WERI-Rb-1 (cell line): ENCODE data around the gene ZSWIM9.

ENCODE experiments used
- DNase-seq: peaks from one replicate; pipeline ENCODE4 v3.0.0-alpha.2; 2020
- H3K27ac ChIP-seq: fragments of 250-450 bp; sonication (Bioruptor Pico); 2 replicates; pipeline ENCODE4 v1.5.1; 2020; ENCODE audit warnings: mild to moderate bottlenecking, moderate library complexity
- H3K27me3 ChIP-seq: fragments of 250-450 bp; sonication (Bioruptor Pico); 2 replicates; pipeline ENCODE4 v1.5.1; 2021; ENCODE audit warnings: mild to moderate bottlenecking, low read depth, moderate library complexity; ENCODE audit not compliant: insufficient read depth, severe bottlenecking
- H3K36me3 ChIP-seq: fragments of 250-450 bp; sonication (Bioruptor Pico); 2 replicates; pipeline ENCODE4 v1.5.1; 2020; ENCODE audit warnings: mild to moderate bottlenecking, moderate library complexity
- H3K4me3 ChIP-seq: 2 replicates; pipeline ENCODE4 v1.5.1; 2011; ENCODE audit warnings: low read depth, mild to moderate bottlenecking, control low read depth, low read length
- H3K9me3 ChIP-seq: fragments of 250-450 bp; sonication (Bioruptor Pico); 2 replicates; pipeline ENCODE4 v1.5.1; 2021; ENCODE audit warnings: mild to moderate bottlenecking, moderate library complexity; ENCODE audit not compliant: severe bottlenecking
- TF ChIP-seq, protein P1 (sequence below): IDR thresholded peaks from 2 replicates; pipeline ENCODE4 v1.5.1; 2011; ENCODE audit warnings: low read depth, mild to moderate bottlenecking, control low read depth, inconsistent platforms, low read length

Gene ZSWIM9

DNA sequence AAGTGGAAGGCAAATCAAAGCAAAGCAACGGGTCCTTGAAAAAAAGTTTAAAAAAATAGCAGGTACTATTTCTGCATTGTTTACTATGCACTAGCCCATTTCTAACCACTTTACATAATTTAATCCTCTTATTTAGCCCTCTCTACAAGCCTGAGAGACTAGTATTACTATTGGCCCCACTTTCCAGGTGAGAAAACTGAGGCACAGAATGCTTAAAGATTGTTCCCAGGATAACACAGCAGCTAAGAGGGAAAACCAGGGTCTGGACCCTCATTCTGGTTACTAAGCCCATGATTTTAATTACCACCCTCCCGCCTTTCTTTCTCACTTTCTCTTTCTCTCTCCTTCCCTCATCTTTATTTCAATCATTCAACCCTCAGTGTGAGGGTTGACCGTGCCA lies 5.7 kb downstream of the ZSWIM9 start:
- H3K36me3 ChIP-seq: peaks cover 36% of the 10 kb centered on the region
- no peak overlapping the region for H3K4me3 ChIP-seq
- H3K9me3 ChIP-seq: peaks cover 3% of the 10 kb centered on the region
- H3K27ac ChIP-seq: no peak overlapping the region
- no peaks in the 10 kb centered on the region for H3K27me3 ChIP-seq
- no peak for DNase-seq
- TF ChIP-seq, protein P1, sequence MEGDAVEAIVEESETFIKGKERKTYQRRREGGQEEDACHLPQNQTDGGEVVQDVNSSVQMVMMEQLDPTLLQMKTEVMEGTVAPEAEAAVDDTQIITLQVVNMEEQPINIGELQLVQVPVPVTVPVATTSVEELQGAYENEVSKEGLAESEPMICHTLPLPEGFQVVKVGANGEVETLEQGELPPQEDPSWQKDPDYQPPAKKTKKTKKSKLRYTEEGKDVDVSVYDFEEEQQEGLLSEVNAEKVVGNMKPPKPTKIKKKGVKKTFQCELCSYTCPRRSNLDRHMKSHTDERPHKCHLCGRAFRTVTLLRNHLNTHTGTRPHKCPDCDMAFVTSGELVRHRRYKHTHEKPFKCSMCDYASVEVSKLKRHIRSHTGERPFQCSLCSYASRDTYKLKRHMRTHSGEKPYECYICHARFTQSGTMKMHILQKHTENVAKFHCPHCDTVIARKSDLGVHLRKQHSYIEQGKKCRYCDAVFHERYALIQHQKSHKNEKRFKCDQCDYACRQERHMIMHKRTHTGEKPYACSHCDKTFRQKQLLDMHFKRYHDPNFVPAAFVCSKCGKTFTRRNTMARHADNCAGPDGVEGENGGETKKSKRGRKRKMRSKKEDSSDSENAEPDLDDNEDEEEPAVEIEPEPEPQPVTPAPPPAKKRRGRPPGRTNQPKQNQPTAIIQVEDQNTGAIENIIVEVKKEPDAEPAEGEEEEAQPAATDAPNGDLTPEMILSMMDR: no peak

DNA sequence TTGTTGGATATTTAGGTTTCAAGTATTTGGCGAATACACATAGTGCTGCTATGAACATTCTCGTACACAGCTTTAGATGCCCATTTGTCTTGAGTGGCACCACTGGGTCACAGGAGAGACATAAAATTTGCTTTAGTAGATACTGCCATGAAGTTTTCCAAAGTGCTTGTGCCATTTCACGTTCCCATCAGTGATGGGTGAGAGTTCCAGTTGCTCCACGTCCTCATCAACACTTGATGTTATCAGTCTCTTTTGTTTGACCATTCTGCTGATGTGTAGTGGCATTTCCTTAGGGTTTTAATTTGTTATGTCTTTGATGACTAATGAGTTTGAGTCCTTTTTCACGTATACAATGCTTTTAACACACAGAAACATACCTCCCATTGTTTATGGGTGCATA lies 11.0 kb downstream of the ZSWIM9 start:
- Histone ChIP-seq H3K4me3 (no peak overlapping the region), H3K9me3 (peaks cover 6% of the 10 kb centered on the region), H3K27me3 (no peaks in the 10 kb centered on the region), H3K27ac (no peak overlapping the region), H3K36me3 (peaks cover 14% of the 10 kb centered on the region)
- no peak for DNase-seq
- TF ChIP-seq, protein P1: no peak

DNA sequence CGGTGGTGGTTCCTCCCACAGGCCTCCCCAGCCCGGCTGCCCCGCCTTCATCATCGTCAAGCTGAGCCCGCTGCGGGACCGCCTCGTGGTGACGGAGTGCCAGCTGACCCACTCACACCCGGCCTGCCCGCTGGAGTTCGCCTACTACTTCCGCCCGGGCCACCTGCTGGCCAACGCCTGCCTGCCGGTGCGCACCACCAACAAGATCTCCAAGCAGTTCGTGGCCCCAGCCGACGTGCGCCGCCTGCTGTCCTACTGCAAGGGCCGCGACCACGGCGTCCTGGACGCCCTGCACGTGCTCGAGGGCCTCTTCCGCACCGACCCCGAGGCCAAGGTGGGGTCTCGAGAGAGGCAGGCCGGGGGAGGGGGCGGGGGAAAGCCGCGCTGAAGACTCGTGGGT lies 12.0 kb downstream of the ZSWIM9 start:
- DNase-seq: no peak
- Histone ChIP-seq H3K4me3 (no peak overlapping the region), H3K36me3 (peaks cover 14% of the 10 kb centered on the region), H3K27ac (no peak overlapping the region), H3K9me3 (peaks cover 6% of the 10 kb centered on the region), H3K27me3 (no peaks in the 10 kb centered on the region)
- TF ChIP-seq, protein P1: no peak

- Histone ChIP-seq H3K4me3 (no peak overlapping the region), H3K27me3 (no peaks in the 10 kb centered on the region), H3K36me3 (peaks cover 18% of the 10 kb centered on the region), H3K9me3 (peaks cover 6% of the 10 kb centered on the region), H3K27ac (no peak overlapping the region)
- no peak for DNase-seq
- TF ChIP-seq, protein P1: no peak
Observed at GRCh38 chr19:48183356-48183755, 12.9 kb downstream of the ZSWIM9 start.

- H3K36me3 ChIP-seq: peaks cover 25% of the 10 kb centered on the region
- H3K27me3 ChIP-seq: no peaks in the 10 kb centered on the region
- H3K4me3 ChIP-seq: no peak overlapping the region
- peak overlapping the region; percentile 62 for H3K27ac ChIP-seq
- no peak for DNase-seq
- H3K9me3 ChIP-seq: peaks cover 8% of the 10 kb centered on the region
- TF ChIP-seq, protein P1: no peak
Observed at GRCh38 chr19:48186015-48186414, 15.5 kb downstream of the ZSWIM9 start.

DNA sequence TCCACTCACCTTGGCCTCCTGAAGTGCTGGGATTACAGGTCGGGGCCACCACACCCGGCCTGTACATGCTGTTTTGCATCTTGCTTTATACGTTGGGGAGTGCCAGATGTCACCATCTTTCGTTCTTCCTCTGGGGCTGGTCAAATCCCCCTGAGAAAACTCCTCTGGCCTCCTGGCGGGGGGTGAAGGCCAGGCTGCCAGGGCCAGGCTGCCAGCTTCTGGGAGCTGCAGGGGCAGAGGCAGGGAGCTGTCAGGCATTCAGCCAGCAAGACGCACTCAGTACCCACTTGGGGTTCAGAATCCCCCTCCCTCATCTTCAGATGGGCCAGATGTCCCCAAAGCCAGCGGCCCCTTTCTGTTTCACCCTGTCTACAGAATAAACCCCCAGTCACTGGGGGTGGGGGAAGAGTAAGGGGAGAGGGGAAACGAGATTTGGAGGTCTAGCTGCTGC lies 16.1 kb downstream of the ZSWIM9 start:
- Histone ChIP-seq H3K36me3 (peaks cover 22% of the 10 kb centered on the region), H3K9me3 (peaks cover 3% of the 10 kb centered on the region), H3K27ac (peak overlapping the region; percentile 62), H3K27me3 (no peaks in the 10 kb centered on the region), H3K4me3 (no peak overlapping the region)
- DNase-seq: peak; percentile 74
- TF ChIP-seq, protein P1: no peak
